ENCODE measurements around the gene CAV2. TPM values are rescaled to one million over a fixed set of nuclear protein-coding genes. Genes with fewer than 3 reads are reported as not detected.
"Not testable (repeated sequence)": the region's sequence is repeated elsewhere in the genome, so short reads cannot be mapped to it uniquely, and the experiment has no call there.

CAV2 gene
- total RNA-seq, 6 experiments from 2014 or later: 12.5 to 51.0 (median 36.0) TPM

- WGBS (ENCODE audit: insufficient coverage, low coverage, low lambda C conversion rate, missing lambda C conversion rate): 85% methylated on average over 2 of the region's 2 CpGs
- TF ChIP-seq CTCF (IDR thresholded peaks at IDR 0.05) (no peak), POLR2A (IDR thresholded peaks at IDR 0.05) (no peak)
- intact Hi-C loops (cut with DNase I): no loop called here
Observed at GRCh38 chr7:116483271-116483942, 16.1 kb upstream of the CAV2 start.

GRCh38 chr7:116484389-116484788 lies 15.1 kb upstream of the CAV2 start:
- DNase-seq; H3K36me3 ChIP-seq; H3K4me1 ChIP-seq; ATAC-seq; H3K27ac ChIP-seq; intact Hi-C loops (cut with DNase I); H3K27me3 ChIP-seq; H3K4me3 ChIP-seq; H3K9me3 ChIP-seq: not testable (repeated sequence)
- 93% methylated on average over 3 of the region's 4 CpGs for WGBS (ENCODE audit: insufficient coverage, low coverage, low lambda C conversion rate, missing lambda C conversion rate)

More at GRCh38 chr7:116483271-116483942, 16.1 kb upstream of the CAV2 start:
- H3K9me3 ChIP-seq: no peaks in the 10 kb centered on the region
- H3K27ac ChIP-seq: no peak overlapping the region
- DNase-seq: no peak
- no peak for ATAC-seq
- no peaks in the 10 kb centered on the region for H3K27me3 ChIP-seq
- no peaks in the 10 kb centered on the region for H3K4me1 ChIP-seq
- no peak overlapping the region for H3K4me3 ChIP-seq
- no peaks in the 10 kb centered on the region for H3K36me3 ChIP-seq

- H3K36me3 ChIP-seq: no peaks in the 10 kb centered on the region
- ATAC-seq (no peak), DNase-seq (no peak)
- H3K4me1 ChIP-seq: no peaks in the 10 kb centered on the region
- 80% methylated on average over 5 of the region's 5 CpGs for WGBS (ENCODE audit: insufficient coverage, low coverage, low lambda C conversion rate, missing lambda C conversion rate)
- no peaks in the 10 kb centered on the region for H3K27me3 ChIP-seq
- H3K9me3 ChIP-seq: no peaks in the 10 kb centered on the region
- no peak overlapping the region for H3K27ac ChIP-seq
- intact Hi-C loops (cut with DNase I): no loop called here
- TF ChIP-seq CTCF (IDR thresholded peaks at IDR 0.05): no peak
- no peak for TF ChIP-seq POLR2A (IDR thresholded peaks at IDR 0.05)
- no peak overlapping the region for H3K4me3 ChIP-seq
Observed at GRCh38 chr7:116487907-116488521, 11.5 kb upstream of the CAV2 start.

- Histone ChIP-seq H3K27ac (no peak overlapping the region), H3K4me1 (no peaks in the 10 kb centered on the region), H3K27me3 (no peaks in the 10 kb centered on the region), H3K36me3 (no peaks in the 10 kb centered on the region), H3K4me3 (no peak overlapping the region), H3K9me3 (no peaks in the 10 kb centered on the region)
- WGBS (ENCODE audit: insufficient coverage, low coverage, low lambda C conversion rate, missing lambda C conversion rate): 82% methylated on average over 2 of the region's 2 CpGs
- DNase-seq: no peak
- intact Hi-C loops (cut with DNase I): no loop called here
- no peak for TF ChIP-seq CTCF (IDR thresholded peaks at IDR 0.05)
- TF ChIP-seq POLR2A (IDR thresholded peaks at IDR 0.05): no peak
- ATAC-seq: no peak
Observed at GRCh38 chr7:116490351-116490750, 9.2 kb upstream of the CAV2 start.

GRCh38 chr7:116491887-116492653 lies 7.5 kb upstream of the CAV2 start:
- H3K4me1 ChIP-seq: no peaks in the 10 kb centered on the region
- H3K4me3 ChIP-seq: no peak overlapping the region
- DNase-seq (no peak), ATAC-seq (no peak)
- no peaks in the 10 kb centered on the region for H3K9me3 ChIP-seq
- no peak overlapping the region for H3K27ac ChIP-seq
- no peaks in the 10 kb centered on the region for H3K36me3 ChIP-seq
- TF ChIP-seq CTCF (IDR thresholded peaks at IDR 0.05): no peak
- TF ChIP-seq POLR2A (IDR thresholded peaks at IDR 0.05): no peak
- 53% methylated on average over 3 of the region's 3 CpGs for WGBS (ENCODE audit: insufficient coverage, low coverage, low lambda C conversion rate, missing lambda C conversion rate)
- intact Hi-C loops (cut with DNase I): no loop called here
- H3K27me3 ChIP-seq: no peaks in the 10 kb centered on the region

All from right lobe of liver (tissue), 6 donors.